Activated CD8-positive, alpha-beta memory T cell treated with anti-CD3 and anti-CD28 coated beads for 4 hours (primary cell): ENCODE results near the gene KMT2C.
"Not testable (repeated sequence)": the region's sequence is repeated elsewhere in the genome, so short reads cannot be mapped to it uniquely, and the experiment has no call there.

Experiments used
- DNase-seq, 2 donors: peaks; one replicate each; pipeline ENCODE4 v3.0.0-alpha.2; 2020; ENCODE audit warnings: low read depth in 2 of 2

The KMT2C gene

DNA sequence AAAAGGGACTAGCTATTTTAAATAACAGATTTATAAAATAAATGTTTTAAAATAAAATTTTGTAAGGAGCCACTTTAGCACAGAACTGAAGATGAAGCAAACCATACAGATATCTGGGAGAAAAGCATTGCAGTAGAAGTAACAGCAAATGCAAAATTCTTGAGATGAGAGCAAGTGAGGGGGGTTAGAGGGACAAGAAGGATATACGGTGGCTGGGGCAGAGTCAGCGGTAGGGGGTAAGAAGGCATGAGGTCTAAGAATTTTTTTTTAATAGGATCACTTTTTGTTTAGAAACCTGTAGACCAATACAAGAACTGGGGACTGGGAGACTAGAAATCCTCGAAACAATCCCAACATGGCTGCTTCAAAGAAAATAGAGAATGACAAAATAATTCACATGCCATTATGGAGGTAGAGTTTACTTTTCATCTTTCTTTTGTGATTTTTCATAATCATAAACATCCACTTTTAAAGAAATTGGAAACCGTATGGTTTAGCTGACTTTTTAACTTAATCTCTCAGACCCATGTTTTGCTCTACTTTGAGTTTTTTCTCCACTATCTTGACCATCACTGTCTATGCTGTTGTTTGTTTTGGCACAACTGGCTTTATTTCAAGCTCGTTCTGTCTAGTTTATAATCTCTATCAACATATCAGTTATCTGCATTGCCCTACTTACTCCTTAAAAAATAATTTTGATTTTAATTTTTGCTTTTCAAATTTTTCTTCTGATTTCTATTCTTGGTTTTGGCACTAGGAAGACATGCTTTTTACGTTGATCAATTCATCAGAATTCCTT is 73.5 kb downstream of the KMT2C start:
- no peak for DNase-seq

DNA sequence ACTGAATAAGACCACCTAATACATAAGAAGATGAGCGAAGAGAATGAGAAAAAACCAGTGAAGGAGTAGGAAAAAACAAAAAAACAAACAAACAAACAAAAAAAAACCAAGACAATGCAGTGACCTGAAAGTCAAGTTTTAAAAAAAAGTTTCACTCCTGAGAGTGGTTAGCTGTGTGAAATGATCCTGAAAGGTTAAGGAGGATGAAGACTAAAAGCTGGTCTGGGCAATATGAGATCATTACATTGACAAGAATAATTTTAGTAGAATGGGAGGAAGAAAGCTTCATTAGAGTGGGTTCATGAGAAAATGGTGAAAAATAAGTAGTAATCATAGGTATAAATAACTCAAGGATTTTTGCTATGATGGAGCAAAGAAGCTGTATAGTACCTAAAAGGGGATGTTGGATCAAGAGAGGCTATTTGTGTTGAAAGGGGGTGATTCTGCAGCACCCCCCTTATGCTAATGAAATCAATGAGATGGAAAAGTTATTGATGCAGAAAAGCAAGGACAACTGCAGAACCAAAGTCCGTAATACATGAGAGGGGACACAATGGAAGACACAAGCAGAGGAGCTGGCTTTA is 80.2 kb downstream of the KMT2C start:
- no peak for DNase-seq

DNA sequence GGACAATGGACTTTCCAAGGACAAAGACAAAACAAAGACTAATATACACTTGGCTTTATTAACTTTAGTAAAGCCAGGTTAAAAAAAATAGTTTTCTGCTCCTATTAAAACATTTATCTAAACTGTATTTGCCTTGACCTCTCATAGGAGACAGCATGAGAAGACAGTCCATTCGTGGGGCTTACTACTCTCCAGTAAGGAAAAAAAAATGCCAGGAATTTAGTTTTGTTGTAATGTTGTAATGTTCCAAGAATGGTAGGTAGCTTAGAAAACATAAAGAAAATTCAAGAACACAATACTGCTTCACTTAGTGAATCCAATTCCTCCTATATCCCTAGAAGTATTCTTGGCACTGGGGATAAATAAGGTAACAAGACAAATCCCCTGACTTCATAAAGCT is 81.7 kb downstream of the KMT2C start:
- no peak for DNase-seq

DNA sequence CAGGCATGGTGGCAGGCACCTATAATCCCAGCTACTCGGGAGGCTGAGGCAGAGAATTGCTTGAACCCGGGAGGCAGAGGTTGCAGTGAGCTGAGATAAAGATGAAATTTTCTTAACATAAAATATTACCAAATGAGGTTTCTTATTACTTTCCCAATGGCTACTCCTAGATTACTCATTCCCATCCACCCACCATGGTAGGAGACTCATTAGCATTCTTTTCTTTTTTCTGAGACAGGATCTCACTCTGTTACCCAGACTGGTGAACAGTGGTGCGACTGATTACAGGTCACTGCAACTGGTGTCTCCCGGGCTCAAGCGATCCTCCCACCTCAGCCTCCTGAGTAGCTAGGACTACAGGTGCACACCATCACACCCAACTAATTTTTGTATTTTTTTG is 82.5 kb downstream of the KMT2C start:
- DNase-seq, result not testable (repeated sequence)

DNA sequence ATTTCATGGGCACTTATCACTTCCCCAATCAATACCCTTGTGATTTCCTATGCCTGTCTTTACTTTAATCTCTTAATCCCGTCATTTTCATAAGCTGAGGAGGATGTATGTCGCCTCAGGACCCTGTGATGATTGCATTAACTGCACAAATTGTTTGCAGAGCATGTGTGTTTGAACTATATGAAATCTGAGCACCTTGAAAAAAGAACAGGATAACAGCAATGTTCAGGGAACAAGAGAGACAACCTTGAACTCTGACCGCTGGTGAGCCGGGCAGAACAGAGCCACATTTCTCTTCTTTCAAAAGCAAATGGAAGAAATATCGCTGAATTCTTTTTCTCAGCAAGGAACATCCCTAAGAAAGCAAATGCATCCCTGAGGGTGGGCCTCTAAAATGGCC is 84.1 kb downstream of the KMT2C start:
- DNase-seq, result not testable (repeated sequence)

DNA sequence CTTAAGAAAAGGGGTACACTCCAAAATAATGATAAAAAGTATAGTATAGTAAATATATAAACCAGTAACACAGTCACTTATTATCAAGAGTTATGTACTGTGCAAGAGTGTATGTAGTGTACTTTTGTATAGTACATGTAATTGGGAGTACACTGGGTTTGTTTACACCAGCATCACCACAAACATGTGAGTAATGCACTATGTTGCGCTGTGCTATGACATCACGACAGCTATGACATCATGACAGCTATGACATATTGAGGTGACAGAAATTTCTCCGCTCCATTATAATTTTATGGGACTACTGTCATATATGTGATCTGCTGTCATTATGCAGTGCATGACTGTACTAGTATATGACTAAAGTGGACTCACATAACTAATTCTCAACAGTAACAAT is 84.6 kb downstream of the KMT2C start:
- DNase-seq, result no peak

DNA sequence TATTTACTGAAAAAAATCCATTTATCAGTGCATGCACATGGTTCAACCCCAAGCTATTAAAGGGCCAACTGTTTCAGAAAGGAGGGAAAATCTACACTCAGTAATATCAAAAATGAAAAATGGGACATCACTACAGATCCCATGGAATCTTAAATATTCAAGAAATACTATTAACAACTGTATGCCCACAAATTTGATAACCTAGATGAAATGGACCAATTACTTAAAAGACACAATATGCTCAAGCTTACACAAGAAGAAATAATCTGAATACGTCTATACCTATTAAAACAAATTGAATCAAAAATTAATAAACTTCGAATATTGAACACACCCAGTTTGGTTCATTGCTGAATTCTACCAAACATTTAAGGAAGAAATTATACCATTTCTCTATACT is 87.9 kb downstream of the KMT2C start:
- no peak for DNase-seq

DNA sequence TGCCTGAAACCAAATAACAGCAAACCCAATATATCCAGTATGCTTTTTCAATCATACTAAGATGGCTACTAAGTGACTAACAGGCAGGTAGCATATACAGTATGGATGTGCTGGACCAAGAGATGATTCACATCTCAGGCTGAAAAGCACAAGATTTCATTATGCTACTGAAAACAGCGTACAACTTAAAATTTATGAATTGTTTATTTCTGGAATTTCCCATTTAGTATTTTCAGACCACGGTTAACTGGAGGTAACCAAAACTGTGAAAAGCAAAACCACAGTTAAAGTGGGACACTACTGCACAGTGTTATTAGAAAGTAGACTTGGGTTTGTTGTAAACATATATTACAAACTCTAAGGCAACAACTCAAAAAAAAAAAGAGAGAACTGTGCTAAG is 91.5 kb downstream of the KMT2C start:
- DNase-seq, result no peak

DNA sequence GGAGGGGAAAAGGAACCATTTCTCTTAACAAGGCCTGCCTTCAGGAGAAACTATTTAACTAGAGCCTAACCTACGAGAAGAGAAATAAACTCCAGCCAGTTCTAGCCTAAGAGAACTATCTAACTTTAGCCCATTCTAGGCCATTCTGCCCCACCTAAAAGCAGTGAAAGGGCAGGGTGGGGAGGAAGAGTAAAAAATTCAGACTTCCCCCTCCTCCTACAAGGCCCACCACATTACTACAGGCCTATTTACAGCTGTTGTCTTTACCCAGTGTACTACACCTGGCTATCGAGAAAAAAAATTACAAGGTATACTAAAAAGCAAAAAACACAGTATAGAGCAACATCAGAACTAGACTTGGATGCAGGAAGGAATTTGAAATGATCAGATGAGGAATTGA is 93.0 kb downstream of the KMT2C start:
- DNase-seq, result no peak

DNA sequence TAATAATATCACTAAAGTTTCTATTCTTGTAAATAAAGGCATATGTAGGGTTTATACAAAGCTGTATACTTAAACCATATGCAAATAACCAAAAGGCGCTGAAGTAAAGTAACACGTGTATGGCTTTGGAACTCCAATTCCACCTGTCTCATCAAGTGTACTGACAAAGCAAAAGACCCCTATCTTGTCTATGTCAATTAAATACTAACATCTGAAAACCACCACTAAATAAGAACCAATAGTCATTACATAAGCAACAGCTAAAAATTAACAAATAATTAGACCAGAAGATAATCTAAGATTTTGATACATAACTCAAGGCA is 93.9 kb downstream of the KMT2C start:
- DNase-seq, result no peak

DNA sequence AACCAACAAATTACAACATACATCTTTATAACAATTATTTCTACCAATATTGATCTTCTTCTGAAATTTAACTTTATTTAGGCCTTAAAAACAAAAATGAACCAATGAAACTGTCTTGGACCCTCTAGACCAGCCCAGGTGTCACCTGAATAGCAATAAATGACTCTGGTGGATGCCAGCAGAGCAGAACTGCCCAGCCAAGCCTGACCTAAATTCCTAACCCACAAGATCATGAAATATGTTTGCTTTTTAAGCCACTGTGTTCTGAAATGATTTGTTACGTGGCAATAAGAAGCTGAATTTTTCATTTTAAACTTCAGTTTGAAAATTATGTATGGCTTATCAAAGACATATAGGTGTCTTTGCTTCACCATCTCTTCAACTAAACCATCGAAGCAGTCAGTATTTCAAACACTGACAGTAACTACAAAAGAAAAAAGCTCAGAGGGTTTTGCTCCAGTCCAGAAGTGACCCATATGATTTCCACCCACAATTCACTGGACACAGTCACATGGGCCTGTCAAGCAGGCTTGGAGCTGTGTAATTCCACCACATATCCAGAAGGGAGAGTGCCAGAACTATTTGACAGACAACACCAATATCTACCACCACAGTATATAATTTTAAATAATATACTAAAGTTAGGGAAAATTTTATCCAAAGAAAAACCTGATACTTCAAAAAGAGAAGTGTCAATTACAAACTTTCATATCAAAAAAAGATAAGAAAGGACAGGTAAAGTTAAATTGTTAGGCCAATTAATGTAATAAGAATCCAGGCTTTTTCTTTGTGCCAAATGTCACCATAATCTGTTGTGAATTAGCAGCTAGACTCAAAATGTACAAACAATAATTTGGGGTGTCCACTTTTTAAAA is 94.5 kb downstream of the KMT2C start:
- DNase-seq, result no peak

DNA sequence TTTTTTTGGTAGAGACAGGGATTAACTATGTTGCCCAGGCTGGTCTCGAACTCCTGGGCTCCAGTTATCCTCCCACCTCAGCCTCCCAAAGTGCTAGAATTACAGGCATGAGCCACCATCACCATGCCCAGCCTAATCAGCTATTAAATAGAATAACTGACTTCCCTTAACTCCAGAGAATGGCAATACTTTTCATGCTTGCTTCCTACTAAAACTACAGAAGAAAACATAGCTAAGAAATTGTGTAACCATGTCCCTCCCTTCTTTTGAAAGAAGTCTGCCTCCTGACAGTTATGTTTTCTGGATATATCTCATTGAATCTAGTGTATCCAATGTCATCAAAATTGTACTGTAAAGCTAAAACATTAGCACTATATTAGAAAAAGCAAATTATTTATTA is 95.6 kb downstream of the KMT2C start:
- no peak for DNase-seq

DNA sequence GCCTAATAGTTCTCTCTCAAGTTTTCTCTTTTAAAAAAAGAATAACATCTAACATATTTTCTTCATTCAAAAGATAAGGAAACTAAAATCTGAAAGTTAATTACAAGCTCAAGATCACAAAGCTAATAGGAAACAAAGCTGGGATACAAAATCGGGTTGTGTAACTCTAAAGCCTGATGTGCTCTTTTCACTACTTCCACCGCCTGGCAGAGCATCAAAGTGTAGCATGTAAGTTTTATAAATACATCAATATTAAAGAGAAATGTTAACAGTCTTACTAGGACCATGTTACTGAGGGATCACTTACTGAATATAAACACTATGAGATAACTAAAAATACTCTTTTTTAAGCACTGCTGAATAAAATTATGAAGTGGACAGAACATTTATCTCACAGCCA is 97.2 kb downstream of the KMT2C start:
- no peak for DNase-seq

DNA sequence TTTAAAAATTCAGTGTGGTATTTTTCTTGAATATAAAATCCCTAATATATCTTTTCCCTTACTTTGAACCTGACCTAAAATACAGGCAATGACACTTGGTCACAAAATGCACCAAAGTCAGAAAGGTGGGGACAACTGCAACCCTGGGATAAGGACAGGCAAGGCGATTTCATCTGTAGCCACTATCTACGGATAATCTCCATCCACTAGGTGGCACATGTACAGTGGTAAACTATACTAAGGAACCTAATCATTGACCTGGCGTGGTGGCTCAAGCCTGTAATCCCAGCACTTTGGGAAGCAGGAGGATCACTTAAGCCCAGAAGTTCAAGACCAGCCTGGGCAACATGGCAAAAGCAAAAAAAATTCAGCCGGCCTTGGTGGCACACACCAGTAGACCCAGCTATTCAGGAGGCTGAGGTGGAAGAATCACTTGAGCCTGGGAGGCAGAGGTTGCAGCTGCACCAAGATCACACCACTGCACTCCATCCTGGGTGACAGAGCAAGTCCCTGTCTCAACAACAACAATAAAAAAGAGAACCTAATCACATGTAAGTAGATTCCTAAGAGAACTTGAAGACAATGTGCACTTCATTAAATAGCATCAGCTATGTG is 98.9 kb downstream of the KMT2C start:
- DNase-seq, result no peak

DNA sequence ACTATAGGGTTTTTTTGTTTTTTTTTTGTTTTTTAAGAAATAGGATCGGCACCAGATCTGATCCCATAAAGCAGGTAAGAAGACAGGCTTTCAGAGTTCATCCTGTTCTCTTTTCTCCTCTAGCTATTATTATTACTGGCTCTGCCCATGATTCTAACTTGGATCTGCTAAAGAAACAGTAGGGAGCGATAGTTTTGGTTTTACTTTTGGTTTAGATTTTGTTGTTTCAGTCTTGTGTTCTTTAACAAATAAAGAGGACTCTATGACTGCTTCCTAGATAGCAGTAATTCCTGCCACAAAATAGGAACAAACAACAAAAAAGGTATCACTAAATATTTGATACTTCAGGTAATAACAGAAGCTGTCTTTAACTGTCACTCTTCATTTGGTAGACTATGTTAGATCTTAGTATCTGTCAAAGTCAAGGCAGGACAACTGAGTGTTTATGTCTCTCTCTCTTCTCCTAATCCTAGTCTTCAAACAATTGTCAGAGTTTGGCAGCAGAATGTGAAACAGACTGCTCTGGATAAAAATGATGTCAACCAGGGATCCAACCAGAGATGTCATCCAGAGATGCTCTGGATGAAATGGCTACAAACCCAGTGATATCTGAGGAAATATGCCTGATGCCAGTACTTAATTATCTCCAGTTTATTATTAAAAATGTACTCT is 99.8 kb downstream of the KMT2C start:
- no peak for DNase-seq

DNA sequence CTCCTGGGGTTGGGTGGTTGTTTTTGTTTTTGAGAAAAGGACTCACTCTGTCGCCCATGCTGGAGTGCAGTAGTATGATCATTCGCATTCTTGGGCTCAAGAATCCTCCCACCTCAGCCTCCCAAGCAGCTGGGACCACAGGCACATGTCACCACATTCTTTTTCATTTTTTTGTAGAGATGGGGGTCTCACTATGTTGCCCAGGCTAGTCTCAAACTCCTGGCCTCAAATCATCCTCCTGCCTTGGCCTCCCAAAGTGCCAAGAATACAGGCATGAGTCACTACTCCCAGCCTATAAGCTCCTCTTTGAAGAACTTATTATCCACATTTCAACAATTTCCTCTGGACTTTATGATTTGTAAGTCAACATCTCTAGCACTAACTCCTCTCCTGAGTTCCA is 102.7 kb downstream of the KMT2C start:
- no peak for DNase-seq

DNA sequence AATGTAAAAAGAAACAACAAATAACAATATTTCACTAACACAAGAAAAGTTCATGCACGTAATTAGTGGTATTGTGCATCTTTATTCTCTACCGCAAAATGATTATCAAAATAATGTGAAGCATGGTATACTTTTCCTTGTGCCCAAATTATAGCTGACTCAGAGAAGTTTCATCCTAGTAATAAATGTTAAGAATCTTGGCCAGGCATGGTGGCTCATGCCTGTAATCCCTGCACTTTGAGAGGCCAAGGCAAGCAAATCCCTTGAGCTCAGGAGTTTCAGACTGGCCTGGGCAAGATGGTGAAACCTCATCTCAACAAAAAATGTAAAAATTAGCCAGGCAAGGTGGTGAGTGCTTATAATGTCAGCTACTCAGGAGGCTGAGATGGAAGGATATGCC is 105.0 kb downstream of the KMT2C start:
- DNase-seq, result no peak

DNA sequence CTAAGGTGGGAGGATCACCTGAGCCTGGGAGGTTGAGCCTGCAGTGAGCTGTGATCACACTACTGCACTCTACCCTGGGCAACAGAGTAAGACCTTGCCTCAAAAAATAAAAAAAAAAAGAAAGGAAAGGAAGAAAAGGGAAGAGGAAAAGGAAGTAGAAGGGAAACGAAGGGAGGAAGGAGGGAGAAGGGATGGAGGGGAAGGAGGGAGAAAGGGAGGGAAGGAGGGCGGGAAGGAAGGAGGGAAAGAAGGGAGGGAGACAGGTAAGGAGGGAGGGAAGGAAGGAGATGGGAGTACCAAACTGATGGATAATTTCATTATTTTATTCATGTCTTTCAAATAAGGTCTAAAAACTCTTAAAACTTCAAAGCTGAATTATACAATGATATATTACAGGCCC is 106.3 kb downstream of the KMT2C start:
- DNase-seq, result no peak

DNA sequence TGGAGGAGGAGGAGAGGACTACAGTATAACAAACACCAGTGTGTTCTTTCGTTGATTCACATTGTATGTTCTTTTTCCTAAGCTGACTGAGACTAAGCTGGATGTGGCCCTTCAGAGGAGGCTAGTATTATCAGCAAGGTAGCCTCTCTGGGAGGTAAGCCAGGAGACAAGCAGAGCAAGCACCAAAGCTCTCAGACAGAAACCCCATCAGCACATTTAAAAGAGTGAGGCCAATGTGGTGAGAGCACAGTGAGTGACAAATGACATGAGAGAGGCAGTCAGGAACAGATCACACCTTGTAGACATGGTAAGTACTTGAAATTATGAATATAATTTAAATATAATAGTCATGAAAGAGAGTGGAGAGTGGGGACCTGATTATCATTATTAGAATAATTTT is 107.6 kb downstream of the KMT2C start:
- DNase-seq, result no peak

DNA sequence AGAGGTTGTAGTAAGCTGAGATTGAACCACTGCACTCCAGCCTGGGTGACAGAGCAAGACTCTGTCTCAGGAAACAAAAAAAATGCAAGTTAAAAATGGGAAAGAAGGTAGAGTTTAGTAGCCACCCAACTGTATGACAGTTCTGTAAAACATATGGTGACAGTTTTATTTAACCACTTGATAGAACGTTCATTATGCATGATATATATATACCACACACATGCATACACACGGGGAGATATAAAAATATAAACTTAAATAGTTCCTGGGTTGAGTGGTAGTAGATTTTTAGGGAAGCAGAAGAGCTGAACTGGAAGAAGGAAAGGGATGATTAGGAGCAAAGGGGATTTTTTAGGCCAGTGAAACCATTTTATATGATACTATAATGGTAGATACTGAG is 120.0 kb downstream of the KMT2C start:
- no peak for DNase-seq

DNA sequence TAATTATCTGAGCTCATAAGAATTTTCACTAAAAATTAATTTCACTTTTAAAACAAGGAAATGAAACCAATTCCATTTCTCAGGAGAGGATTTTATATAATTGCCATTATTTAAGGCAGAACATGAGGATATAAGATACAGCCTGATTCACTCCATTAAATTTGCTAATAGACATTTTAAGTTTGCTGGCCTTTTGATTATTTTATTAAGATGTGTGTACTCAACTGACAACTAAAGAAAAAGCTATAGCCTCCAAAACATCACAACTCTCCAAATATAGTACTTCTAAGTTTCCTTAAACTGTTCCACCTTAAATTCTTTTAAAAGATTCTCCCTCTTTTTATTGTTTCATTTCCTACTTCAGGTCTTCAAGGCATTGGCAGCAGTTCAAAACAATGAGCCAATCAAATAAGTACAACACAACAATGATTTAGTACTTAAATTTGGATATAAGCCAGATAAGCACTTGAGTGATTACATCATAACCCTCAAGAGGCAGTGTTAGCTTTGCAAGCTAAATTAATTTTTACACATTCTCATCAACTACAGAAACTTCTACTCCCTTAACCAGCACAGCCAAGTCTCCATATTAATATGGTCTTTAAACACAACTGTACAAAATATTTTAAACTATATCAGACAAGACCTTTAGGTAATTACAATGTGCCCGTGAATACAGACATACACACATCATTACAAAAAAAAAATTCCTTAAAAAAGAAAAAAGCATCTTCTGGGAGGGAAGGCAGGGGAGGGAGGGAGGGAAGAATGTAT is 121.8 kb downstream of the KMT2C start:
- DNase-seq, result no peak
